SHP77 (cell line): Measurements from ENCODE around the gene OST4.
"Not testable (repeated sequence)": the region's sequence is repeated elsewhere in the genome, so short reads cannot be mapped to it uniquely, and the experiment has no call there.

ENCODE experiments used
- DNase-seq, 2 experiments: peaks; one replicate each; lab custom pipeline; 2025; lab: John Stamatoyannopoulos, UW

OST4 gene

DNA sequence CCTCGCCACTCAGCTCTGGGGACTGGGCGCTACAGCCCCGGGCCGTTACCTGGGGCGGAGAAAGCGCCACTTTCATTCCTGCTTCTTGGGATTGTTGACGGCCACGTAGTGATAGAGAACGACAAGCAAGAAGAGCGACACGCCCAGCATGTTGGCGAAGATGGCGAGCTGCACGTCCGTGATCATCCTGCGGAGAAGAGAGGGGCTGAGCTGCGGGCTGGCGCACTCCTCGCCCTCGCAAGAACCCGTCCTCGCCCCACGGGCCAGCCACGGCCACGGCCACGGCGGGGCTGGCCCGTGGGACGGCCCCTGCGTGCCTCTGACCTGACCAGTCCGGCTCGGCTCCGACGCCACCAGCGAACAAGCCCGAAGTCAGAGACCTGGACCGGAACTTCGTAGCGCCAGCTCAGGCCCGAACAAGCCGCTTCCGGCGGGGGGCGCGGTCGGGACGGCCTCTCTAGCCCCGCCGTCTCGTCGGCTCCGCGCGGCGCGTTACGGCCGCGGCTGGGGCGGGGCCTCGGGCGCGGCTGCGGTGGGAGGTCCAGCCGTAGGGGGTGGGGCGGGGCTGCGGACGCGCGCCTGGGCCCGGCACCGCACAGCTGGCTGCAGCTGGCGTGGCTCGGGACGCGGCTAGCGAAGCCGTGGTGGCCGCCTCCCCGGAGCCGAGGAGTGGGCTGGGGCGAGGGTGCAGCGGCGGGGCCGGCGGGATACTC is at the start of gene OST4:
OST4 (minus strand) TSS at position 378 of the 713 bp plus-strand sequence.
- peak; percentile 79 to 90 for DNase-seq

DNA sequence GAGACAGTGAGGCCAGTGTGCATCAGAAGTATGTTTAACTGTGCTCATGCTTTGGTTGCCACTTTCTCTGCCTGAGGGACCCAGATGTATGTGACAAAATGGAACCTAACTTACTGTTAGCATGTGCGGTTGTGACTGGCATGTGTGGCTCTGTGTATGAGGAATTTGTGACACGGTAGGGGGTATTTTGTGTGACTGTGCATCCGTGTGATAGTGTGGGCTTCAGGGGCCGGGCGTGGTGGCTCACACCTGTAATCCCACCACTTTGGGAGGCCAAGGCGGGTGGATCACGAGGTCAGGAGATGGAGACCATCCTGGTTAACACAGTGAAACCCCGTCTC is 47.8 kb upstream of the OST4 start:
- not testable (repeated sequence) for DNase-seq

DNA sequence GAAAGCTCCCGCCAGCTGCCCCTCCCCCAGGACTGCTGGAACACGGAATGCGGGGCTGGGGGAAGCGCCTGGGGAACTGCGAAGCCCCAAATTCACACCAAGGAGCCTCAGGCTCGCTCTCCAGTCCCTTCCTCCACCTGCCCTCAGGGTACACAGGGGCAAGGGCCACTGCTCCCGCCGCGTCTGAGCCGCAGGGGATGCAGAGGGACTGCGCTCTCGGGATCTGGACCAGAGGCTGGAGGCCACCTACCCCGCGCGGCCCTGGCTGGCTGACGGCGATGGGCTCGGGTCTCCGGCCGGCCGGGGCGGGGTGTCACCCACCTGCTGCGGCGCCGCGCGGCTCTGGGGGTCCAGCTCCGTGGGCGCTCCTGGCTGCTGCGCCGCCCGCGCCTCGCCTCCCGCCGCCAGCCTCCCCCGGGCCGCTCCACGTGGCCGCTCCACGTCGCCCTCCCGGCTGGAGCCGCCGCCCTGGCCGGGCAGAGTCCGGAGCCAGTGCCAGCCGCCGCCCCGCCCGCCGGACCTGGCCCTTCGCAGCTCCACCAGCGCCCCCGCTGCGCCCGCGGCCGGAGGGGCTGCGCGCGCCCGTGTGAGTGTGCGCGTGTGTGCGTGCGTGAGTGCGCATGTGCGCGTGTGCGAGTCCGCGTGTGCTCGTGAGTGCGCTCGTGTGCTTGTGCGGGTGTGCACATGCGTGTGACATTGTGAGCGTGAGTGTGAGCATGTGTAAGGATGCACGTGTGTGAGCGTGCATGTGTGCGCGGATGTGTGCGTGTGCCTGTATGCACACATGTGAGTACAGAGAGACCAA is 47.3 kb upstream of the OST4 start, which contains the start of gene CGREF1:
CGREF1 (minus strand) TSS at position 604 of the 805 bp plus-strand sequence. CDS start 14,762 bp downstream, outside the sequence.
- peak in 1 of 2 experiments; percentile 22 for DNase-seq

GRCh38 chr2:27117995-27118524 is 46.6 kb upstream of the OST4 start:
- no peak for DNase-seq

- DNase-seq, result no peak
Measured at GRCh38 chr2:27115519-27115918, 44.1 kb upstream of the OST4 start.

DNA sequence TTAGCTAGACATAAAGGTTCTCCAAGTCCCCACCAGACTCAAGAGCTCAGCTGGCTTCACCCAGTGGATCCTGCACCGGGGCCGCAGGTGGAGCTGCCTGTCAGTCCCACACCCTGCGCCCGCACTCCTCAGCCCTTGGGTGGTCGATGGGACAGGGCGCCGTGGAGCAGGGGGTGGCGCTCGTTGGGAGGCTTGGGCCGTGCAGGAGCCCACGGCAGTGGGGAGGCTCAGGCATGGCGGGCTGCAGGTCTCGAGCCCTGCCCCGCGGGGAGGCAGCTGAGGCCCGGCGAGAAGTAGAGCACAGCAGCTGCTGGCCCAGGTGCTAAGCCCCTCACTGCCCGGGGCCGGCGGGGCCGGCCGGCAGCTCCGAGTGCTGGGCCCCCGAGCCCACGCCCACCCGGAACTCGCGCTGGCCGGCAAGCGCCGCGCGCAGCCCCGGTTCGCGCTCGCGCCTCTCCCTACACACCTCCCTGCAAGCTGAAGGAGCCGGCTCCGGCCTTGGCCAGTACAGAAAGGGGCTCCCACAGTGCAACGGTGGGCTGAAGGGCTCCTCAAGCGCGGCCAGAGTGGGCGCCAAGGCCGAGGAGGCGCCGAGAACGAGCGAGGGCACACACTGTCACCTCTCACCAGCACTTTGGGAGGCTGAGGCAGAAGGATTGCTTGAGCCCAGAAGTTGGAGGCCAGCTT is 40.1 kb upstream of the OST4 start:
- not testable (repeated sequence) for DNase-seq

DNA sequence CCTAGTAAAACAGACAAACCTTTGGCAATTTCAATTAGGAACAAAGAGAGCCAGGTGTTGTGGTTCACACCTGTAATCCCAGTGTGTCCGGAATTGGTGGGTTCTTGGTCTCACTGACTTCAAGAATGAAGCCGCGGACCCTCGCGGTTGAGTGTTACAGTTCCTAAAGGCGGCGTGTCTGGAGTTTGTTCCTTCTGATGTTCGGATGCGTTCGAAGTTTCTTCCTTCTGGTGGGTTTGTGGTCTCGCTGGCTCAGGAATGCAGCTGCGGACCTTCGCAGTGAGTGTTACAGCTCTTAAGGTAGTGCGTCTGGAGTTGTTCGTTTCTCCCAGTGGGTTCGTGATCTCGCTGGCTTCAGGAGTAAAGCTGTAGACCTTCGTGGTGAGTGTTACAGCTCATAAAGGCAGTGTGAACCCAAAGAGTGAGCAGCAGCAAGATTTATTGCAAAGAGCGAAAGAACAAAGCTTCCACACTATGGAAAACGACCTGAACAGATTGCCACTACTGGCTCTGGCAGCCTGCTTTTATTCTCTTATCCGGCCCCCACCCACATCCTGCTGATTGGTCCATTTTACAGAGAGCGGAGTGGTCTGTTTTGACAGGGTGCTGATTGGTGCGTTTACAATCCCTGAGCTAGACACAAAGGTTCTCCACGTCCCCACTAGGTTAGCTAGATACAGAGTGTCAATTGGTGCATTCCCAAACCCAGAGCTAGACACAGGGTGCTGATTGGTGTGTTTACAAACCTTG is 39.3 kb upstream of the OST4 start:
- not testable (repeated sequence) for DNase-seq

DNA sequence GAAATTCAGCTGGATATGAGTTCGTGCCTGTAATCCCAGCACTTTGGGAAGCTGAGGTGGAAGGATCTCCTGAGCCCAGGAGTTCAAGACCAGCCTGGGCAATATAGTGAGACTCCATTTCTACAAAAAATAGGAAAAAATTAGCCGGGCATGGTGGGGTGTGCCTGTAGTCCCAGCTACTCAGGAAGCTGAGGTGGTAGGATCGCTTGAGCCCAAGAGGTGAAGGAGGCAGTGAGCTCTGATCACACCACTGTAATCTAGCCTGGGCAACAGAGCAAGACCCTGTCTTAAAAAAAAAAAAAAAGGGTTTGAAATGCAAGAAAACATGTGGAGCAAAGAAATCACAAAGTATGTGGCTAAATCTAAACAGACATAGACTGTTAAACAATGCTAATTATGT is 37.6 kb upstream of the OST4 start:
- DNase-seq, result no peak

- DNase-seq, result no peak
Measured at GRCh38 chr2:27108221-27108620, 36.8 kb upstream of the OST4 start.

GRCh38 chr2:27105981-27106380 is 34.5 kb upstream of the OST4 start:
- no peak for DNase-seq

- DNase-seq, result no peak
Measured at GRCh38 chr2:27102329-27102728, 30.9 kb upstream of the OST4 start.

GRCh38 chr2:27100036-27100435 is 28.6 kb upstream of the OST4 start:
- DNase-seq, result no peak

- DNase-seq, result no peak
Measured at GRCh38 chr2:27099334-27099955, 28.0 kb upstream of the OST4 start.

DNA sequence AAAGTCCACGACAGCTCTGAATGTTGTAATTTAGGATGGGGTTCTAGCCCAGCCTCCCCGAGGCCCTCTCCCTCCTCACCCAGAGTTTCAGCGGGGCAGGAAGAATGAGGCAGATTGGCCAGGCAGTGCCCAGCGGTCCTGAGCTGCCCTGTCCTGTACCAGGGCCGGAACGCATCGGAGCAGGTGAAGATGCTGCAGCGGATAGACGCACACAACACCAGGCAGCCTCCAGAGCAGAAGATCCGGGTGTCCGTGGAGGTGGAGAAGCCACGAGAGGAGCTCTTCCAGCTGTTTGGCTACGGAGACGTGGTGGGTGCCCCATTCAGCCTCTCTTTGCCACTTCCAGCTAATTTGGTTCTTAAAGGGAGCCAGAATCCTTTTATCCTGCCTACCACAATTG is 25.9 kb upstream of the OST4 start:
- no peak for DNase-seq

- DNase-seq, result no peak
Measured at GRCh38 chr2:27096748-27097297, 25.4 kb upstream of the OST4 start.

DNA sequence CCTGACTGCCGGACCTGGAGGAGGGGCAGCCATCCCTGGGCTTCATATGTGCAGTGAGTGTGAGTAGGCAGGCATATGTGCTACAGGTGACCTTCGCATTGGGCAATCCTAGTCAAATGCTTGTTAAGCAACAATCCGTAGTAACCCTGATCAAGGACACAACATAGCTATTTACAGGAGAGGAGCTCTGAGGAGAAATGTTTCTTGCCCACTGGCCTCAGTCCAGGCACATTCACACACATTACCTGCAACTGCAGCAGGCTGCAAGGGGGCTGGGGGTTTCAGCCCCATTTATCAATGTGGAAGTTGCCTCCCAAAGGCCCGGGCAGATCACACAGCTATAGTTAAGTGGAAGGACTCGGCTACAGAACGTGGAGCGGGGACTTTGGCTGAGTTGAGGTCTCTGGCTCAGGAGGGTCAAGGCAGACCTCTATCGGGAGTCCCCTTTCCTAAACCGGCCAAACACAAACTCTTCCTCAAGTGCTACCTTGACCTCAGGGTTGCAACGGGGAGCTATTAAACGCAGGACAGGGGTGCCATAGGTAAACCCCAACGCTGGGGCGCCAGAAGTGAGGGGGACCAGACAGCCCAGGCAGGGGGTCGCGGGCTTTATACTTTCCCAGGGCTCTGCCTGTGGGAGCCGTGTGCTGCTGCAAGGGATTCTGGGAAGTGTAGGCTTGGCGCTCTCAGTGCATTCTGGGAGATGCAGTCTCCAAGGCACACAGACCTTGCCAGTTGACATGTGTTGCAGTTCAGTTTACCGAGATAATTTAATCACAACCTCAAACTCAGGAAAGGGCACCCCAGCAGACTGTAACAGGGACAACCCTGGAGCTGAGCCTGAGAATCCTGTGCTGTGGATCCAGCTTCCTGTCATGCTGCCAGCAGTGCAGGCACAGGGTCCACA is 24.5 kb upstream of the OST4 start:
- peak; percentile 40 to 56 for DNase-seq

GRCh38 chr2:27095427-27095744 is 23.9 kb upstream of the OST4 start:
- DNase-seq, result no peak

DNA sequence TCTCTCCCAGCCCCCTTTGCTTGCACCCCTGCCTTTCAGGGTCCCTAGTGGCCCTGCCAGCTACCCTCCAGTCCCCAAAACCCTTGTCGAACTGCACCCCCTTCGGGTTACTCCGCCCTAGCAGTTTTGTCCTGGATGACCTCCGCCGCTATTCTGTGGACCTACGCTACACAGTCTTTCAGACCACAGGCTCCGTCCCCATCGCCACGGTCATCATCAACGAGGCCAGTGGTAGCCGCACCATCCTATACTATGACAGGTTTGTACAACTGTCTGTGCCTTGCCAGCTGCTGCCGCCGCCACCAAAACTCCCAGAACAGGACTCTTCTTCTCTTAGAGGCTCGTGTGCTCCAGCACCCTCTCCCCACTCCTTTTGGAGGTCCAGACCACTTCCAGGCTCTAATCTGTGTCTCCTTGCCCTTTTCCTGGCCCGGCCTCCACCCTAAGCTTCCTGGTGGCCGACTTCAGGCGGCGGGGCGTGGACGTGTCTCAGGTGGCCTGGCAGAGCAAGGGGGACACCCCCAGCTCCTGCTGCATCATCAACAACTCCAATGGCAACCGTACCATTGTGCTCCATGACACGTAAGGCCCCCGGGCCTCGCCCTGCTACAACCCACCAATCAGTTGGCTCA is 23.0 kb upstream of the OST4 start:
- no peak for DNase-seq
